ENCODE results near the gene SKP1.

- TF ChIP-seq, protein P1, sequence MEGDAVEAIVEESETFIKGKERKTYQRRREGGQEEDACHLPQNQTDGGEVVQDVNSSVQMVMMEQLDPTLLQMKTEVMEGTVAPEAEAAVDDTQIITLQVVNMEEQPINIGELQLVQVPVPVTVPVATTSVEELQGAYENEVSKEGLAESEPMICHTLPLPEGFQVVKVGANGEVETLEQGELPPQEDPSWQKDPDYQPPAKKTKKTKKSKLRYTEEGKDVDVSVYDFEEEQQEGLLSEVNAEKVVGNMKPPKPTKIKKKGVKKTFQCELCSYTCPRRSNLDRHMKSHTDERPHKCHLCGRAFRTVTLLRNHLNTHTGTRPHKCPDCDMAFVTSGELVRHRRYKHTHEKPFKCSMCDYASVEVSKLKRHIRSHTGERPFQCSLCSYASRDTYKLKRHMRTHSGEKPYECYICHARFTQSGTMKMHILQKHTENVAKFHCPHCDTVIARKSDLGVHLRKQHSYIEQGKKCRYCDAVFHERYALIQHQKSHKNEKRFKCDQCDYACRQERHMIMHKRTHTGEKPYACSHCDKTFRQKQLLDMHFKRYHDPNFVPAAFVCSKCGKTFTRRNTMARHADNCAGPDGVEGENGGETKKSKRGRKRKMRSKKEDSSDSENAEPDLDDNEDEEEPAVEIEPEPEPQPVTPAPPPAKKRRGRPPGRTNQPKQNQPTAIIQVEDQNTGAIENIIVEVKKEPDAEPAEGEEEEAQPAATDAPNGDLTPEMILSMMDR (IDR thresholded peaks at IDR 0.05; ENCODE audit: low read depth, low read length): no peak
- no peak for TF ChIP-seq EZH2phosphoT487 (IDR thresholded peaks at IDR 0.05; ENCODE audit: low read depth)
Observed at GRCh38 chr5:134130239-134130945, 46.4 kb downstream of the SKP1 start.
